ENCODE data around the gene GRB14. TPM values are rescaled to one million over a fixed set of nuclear protein-coding genes. Genes with fewer than 3 reads are reported as not detected.

The GRB14 gene
- not detected in 2 replicates for total RNA-seq (2013; cell fraction: nucleolus; rRNA removed)
- total RNA-seq (2014; rRNA removed) (not detected in 2 replicates), total RNA-seq (2014; rRNA removed; fragmentation: Illumina TruSeq; extraction: Trizol) (not detected in 2 replicates), total RNA-seq (2021) (not detected in 2 replicates), polyA plus RNA-seq (2011; rRNA removed) (not detected in 2 replicates), polyA plus RNA-seq (2014; fragmentation: Illumina TruSeq; extraction: Trizol) (not detected in 2 replicates), polyA plus RNA-seq (2014; fragmentation: Nextera tagmentation; extraction: Ambion mirVana) (not detected), polyA plus RNA-seq (2014; rRNA removed) (not detected in 2 replicates), polyA plus RNA-seq (2016; fragmentation: Nextera tagmentation; extraction: Ambion mirVana) (not detected), polyA minus RNA-seq (2011; rRNA and poly(A)+ RNA removed) (not detected in 2 replicates), Bru-seq, nascent RNA (percentile 1 among the genes with signal in this experiment), BruChase-seq, experiment 1, labeled RNA remaining after a 6-hour chase (percentile 3 among the genes with signal in this experiment), BruChase-seq, experiment 2, labeled RNA remaining after a 2-hour chase (percentile 4 among the genes with signal in this experiment)
- not detected for polyA plus RNA-seq (2011; ENCODE audit: low read depth)
- polyA plus RNA-seq (2011; cell fraction: cytosol; rRNA removed), result not detected in 2 replicates
- not detected in 2 replicates for polyA plus RNA-seq (2011; cell fraction: nucleus; rRNA removed)
- not detected in 2 replicates for polyA plus RNA-seq (2012)
- polyA minus RNA-seq (2011; cell fraction: cytosol; rRNA and poly(A)+ RNA removed), result not detected in 2 replicates
- polyA minus RNA-seq (2011; cell fraction: nucleus; rRNA and poly(A)+ RNA removed), result not detected in 2 replicates
- long read RNA-seq, experiment 1, result 0 reads
- long read RNA-seq, experiment 2, result 0 reads

DNA sequence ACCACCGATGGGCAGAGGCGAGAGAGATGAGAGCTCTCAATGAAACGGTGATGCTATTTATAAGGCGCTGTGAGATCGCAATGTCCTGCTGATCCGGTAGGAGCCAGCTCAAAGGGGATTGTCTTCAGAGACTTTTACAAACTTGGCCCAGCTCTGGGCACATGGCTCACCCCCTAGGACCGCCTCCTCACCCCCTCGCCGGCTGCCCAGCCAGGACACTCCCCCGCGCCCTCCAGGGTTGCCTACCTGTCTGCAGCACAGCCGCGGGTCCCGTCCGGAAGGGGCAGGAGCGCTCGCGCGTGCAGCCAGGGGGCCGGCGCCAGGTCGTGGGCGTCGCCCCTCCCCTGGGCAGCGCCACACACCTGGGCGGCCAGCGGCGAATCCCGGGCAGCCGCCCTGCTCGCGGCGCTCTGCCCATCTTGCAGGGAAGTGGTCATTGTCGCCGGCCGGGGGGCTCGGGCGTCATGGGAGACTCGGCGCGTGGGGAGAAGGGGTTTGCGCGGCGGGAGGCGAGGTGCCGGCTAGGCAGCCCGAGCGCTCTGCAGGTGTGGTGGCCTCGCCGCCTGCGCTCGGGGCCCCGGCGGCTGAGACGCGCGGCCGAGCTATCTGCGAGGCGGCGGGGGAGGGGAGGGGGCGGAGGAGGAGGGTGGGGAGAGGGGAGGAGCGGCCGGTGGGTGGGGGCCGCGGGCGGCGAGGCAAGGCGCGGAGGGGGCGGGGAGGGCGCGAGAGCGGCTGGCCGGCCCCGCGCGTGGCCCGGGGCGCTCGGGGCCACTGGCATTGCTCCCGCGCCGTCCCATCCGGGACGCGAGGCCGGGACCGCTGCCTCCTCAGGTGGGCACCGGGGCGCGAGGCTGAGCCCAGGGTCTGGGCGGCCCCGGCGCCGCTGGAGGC, at the start of gene GRB14:
GRB14 (minus strand) TSS at position 610 of the 891 bp plus-strand sequence; CDS start at position 437, 173 bp downstream.
- H3K4me2 ChIP-seq (ENCODE audit: control insufficient read depth, insufficient read depth), result no peak within 1 kb of the TSS
- H3K79me2 ChIP-seq (ENCODE audit: control insufficient read depth, insufficient read depth, low read length), result no peaks in the 10 kb centered on the region
- no peak within 1 kb of the TSS for H3K4me3 ChIP-seq
- H2AFZ ChIP-seq (ENCODE audit: control insufficient read depth, low read depth, low read length), result no peak within 1 kb of the TSS
- ChIA-PET RAD21 (ENCODE audit: unreplicated experiment) (no interaction called here), SMC1A (ENCODE audit: uncharacterized antibody, unreplicated experiment) (interaction anchor here (0.6 kb wide), 1 partner anchor 21 kb away, joined by 3 read pairs; no protein-coding TSS in a partner anchor), POLR2A (no interaction called here), CTCF (no interaction called here)
- ATAC-seq (no peak), DNase-seq (ENCODE audit: low read depth, low spot score) (no peak), FAIRE-seq (no peak)
- H3K9me3 ChIP-seq (replicated peaks; ENCODE audit: control insufficient read depth, insufficient read depth, low read length), result no peaks in the 10 kb centered on the region
- in situ Hi-C loops (cut with MboI) (no loop called here), intact Hi-C loops (cut with micrococcal nuclease; ENCODE audit: unreplicated experiment) (no loop called here)
- BruUV-seq (replicated peaks), result no TSS peak
- WGBS (ENCODE audit: insufficient coverage, insufficient replicate concordance, low lambda C conversion rate, missing lambda C conversion rate), result 13% methylated on average over 50 of the region's 96 CpGs
- H4K20me1 ChIP-seq (ENCODE audit: control insufficient read depth, insufficient read depth), result no peaks in the 10 kb centered on the region
- H3K36me3 ChIP-seq (ENCODE audit: control insufficient read depth in 2 of 2, insufficient read depth in 2 of 2, low read length in 1 of 2), result no peaks in the 10 kb centered on the region
- no peaks in the 10 kb centered on the region for H3K4me1 ChIP-seq (ENCODE audit: control insufficient read depth, insufficient read depth, low read length)
- H3K27me3 ChIP-seq (replicated peaks in 1 of 2; ENCODE audit: control insufficient read depth in 2 of 2, insufficient read depth in 2 of 2, low read length in 1 of 2), result peaks cover 0 to 5% of the 10 kb centered on the region in 2 experiments; a peak in 3 of 4 replicates
- H3K9ac ChIP-seq (ENCODE audit: control insufficient read depth, insufficient read depth, low read length), result no peak within 1 kb of the TSS
- TF ChIP-seq, protein P1, sequence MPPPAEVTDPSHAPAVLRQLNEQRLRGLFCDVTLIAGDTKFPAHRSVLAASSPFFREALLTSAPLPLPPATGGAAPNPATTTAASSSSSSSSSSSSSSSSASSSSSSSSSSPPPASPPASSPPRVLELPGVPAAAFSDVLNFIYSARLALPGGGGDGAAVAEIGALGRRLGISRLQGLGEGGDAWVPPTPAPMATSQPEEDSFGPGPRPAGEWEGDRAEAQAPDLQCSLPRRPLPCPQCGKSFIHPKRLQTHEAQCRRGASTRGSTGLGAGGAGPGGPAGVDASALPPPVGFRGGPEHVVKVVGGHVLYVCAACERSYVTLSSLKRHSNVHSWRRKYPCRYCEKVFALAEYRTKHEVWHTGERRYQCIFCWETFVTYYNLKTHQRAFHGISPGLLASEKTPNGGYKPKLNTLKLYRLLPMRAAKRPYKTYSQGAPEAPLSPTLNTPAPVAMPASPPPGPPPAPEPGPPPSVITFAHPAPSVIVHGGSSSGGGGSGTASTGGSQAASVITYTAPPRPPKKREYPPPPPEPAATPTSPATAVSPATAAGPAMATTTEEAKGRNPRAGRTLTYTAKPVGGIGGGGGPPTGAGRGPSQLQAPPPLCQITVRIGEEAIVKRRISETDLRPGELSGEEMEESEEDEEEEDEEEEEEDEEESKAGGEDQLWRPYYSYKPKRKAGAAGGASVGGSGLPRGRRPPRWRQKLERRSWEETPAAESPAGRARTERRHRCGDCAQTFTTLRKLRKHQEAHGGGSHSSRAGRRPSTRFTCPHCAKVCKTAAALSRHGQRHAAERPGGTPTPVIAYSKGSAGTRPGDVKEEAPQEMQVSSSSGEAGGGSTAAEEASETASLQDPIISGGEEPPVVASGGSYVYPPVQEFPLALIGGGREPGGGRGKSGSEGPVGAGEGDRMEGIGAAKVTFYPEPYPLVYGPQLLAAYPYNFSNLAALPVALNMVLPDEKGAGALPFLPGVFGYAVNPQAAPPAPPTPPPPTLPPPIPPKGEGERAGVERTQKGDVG (CRISPR knock-in tag; IDR thresholded peaks at IDR 0.05), result no peak
- TF ChIP-seq NR2F1 (conservative IDR thresholded peaks at IDR 0.05), result no peak
- TF ChIP-seq CHD2 (IDR thresholded peaks at IDR 0.05; ENCODE audit: borderline replicate concordance, low read depth, low read length), result no peak
- TF ChIP-seq NFYA (IDR thresholded peaks at IDR 0.05; ENCODE audit: borderline replicate concordance, low read depth, low read length), result no peak
- TF ChIP-seq JUND (IDR thresholded peaks at IDR 0.05; ENCODE audit: low read depth, low read length), result no peak
- TF ChIP-seq, protein P2, sequence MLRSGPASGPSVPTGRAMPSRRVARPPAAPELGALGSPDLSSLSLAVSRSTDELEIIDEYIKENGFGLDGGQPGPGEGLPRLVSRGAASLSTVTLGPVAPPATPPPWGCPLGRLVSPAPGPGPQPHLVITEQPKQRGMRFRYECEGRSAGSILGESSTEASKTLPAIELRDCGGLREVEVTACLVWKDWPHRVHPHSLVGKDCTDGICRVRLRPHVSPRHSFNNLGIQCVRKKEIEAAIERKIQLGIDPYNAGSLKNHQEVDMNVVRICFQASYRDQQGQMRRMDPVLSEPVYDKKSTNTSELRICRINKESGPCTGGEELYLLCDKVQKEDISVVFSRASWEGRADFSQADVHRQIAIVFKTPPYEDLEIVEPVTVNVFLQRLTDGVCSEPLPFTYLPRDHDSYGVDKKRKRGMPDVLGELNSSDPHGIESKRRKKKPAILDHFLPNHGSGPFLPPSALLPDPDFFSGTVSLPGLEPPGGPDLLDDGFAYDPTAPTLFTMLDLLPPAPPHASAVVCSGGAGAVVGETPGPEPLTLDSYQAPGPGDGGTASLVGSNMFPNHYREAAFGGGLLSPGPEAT (IDR thresholded peaks at IDR 0.05; ENCODE audit: low read depth), result no peak
- no peak for TF ChIP-seq JUNB (IDR thresholded peaks at IDR 0.05)
- no peak for TF ChIP-seq LARP7 (IDR thresholded peaks at IDR 0.05)
- no peak for TF ChIP-seq BRCA1 (IDR thresholded peaks at IDR 0.05; ENCODE audit: low read depth, low read length)
- H3K27ac ChIP-seq (ENCODE audit: control insufficient read depth, insufficient read depth), result no peak within 1 kb of the TSS

All from GM12878 (cell line).